Endothelial cell (in vitro differentiated cells): Measurements from ENCODE around the gene RINT1. TPM values are rescaled to one million over a fixed set of nuclear protein-coding genes. Genes with fewer than 3 reads are reported as not detected.

Experiments
- DNase-seq: peaks from one replicate; pipeline ENCODE4 v3.0.0; 2021; ENCODE audit warnings: low spot score
- H3K27ac Mint-ChIP-seq: one replicate; pipeline ENCODE4 v1.8.0; 2021; ENCODE audit warnings: mixed read lengths, inconsistent platforms; ENCODE audit not compliant: unreplicated experiment
- H3K27me3 Mint-ChIP-seq: one replicate; pipeline ENCODE4 v1.8.0; 2021; ENCODE audit warnings: mild to moderate bottlenecking, moderate library complexity, mixed read lengths, inconsistent platforms; ENCODE audit not compliant: unreplicated experiment
- H3K36me3 Mint-ChIP-seq: one replicate; pipeline ENCODE4 v1.8.0; 2021; ENCODE audit warnings: mild to moderate bottlenecking, low read depth, mixed read lengths, inconsistent platforms; ENCODE audit not compliant: unreplicated experiment
- H3K4me1 Mint-ChIP-seq: one replicate; pipeline ENCODE4 v1.8.0; 2021; ENCODE audit warnings: mild to moderate bottlenecking, mixed read lengths, inconsistent platforms; ENCODE audit not compliant: unreplicated experiment
- H3K4me3 Mint-ChIP-seq: one replicate; pipeline ENCODE4 v1.8.0; 2021; ENCODE audit warnings: mild to moderate bottlenecking, mixed read lengths, inconsistent platforms; ENCODE audit not compliant: unreplicated experiment
- H3K9me3 Mint-ChIP-seq: one replicate; pipeline ENCODE4 v1.8.0; 2021; ENCODE audit warnings: mixed read lengths, inconsistent platforms; ENCODE audit not compliant: unreplicated experiment
- CTCF ChIP-seq: fragments of 200-600 bp; sonication (generic); IDR thresholded peaks from one replicate; pipeline ENCODE4 v1.5.0; 2021; ENCODE audit warnings: antibody characterized with exemption; ENCODE audit not compliant: unreplicated experiment
- total RNA-seq: library from RNA; stranded (reverse); fragmentation: NEBNext Ultra II Directional; extraction: Animal tissue kit (Norgen Biotek cat#: 25700); gene quantifications from one replicate; pipeline ENCODE4 v1.2.1, GENCODE V29; 2021; ENCODE audit not compliant: unreplicated experiment

The RINT1 gene
- total RNA-seq, 1 donor from 2014 or later: 18.3 TPM

GRCh38 chr7:105581066-105581811, 49.2 kb downstream of the RINT1 start, which contains the start of gene EFCAB10:
TSS of gene EFCAB10 (minus strand) at chr7:105581493. CDS start at chr7:105581463, 30 bp downstream.
- no peaks in the 10 kb centered on the region for H3K27me3 Mint-ChIP-seq
- peak; percentile 84 for DNase-seq
- H3K9me3 Mint-ChIP-seq: no peaks in the 10 kb centered on the region
- H3K4me1 Mint-ChIP-seq: peaks cover 3% of the 10 kb centered on the region
- H3K4me3 Mint-ChIP-seq: peak within 1 kb of the TSS; percentile 80
- H3K27ac Mint-ChIP-seq: peak within 1 kb of the TSS; percentile 75
- H3K36me3 Mint-ChIP-seq: peaks cover 8% of the 10 kb centered on the region
- no peak for TF ChIP-seq CTCF

DNA sequence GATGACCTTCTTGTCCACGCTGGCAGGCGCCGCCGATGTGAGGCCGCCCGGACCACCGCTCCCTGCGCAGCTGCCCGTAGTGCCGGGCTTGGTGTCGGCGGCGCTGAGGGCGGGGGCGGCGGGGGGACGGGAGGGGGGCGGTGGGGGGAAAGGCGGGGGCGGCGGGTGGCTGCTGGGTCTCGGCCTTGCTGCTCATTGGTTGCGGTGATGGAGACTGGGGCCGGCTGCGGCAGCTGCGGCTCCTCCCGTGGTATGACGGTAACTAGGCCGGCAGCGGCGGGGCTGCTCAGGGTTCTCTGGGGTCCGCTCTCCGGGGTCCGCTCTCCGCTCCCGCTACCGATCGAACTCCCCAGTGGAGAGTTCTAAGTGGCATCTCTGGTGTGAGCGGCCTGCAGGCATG, 51.1 kb downstream of the RINT1 start:
- no peak for TF ChIP-seq CTCF
- Mint-ChIP-seq H3K4me3 (no peak overlapping the region), H3K9me3 (no peaks in the 10 kb centered on the region), H3K27me3 (no peaks in the 10 kb centered on the region), H3K36me3 (peaks cover 8% of the 10 kb centered on the region), H3K4me1 (peaks cover 3% of the 10 kb centered on the region), H3K27ac (no peak overlapping the region)
- no peak for DNase-seq

- Mint-ChIP-seq H3K36me3 (peaks cover 8% of the 10 kb centered on the region), H3K4me1 (peaks cover 3% of the 10 kb centered on the region), H3K27ac (no peak overlapping the region), H3K9me3 (no peaks in the 10 kb centered on the region), H3K4me3 (peak overlapping the region; percentile 59), H3K27me3 (no peaks in the 10 kb centered on the region)
- DNase-seq: no peak
- no peak for TF ChIP-seq CTCF
Observed at GRCh38 chr7:105584165-105584564, 52.2 kb downstream of the RINT1 start.

DNA sequence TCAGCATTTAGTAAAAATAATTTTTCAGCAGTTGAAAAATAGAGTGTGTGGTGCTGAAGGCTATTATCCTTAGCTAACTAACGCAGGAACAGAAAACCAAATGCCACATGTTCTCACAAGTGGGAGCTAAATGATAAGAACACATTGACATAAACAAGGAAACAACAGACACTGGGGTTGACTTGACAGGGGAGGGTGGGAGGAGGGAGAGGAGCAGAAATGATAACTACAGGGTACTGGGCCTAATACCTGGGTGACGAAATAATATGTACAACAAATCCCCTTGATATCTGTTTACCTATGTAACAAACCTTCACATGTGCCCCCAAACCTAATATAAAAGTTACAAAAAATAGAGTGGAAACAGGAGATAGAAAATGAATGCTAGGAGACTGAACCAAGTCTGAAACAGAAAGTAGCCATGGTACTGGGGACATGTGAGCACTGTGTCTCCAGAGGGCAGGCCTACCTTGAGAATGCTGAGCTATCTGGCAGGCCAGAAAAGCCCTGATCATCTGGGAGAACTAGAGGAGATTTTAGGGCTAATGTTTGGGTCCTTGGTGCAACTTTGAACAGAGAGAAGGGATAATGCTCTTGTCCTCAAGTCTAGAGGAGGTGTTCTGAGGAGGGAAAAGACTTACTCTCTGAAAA, 54.0 kb downstream of the RINT1 start:
- H3K4me3 Mint-ChIP-seq: no peak overlapping the region
- H3K27me3 Mint-ChIP-seq: no peaks in the 10 kb centered on the region
- DNase-seq: no peak
- no peaks in the 10 kb centered on the region for H3K9me3 Mint-ChIP-seq
- peaks cover 8% of the 10 kb centered on the region for H3K36me3 Mint-ChIP-seq
- peaks cover 3% of the 10 kb centered on the region for H3K4me1 Mint-ChIP-seq
- no peak overlapping the region for H3K27ac Mint-ChIP-seq
- no peak for TF ChIP-seq CTCF
